ENCODE measurements around the gene TCF7. TPM values are rescaled to one million over a fixed set of nuclear protein-coding genes. Genes with fewer than 3 reads are reported as not detected.
A peak's percentile ranks its signal among the peaks of the same experiment; 100 is the strongest.

TCF7 gene
- total RNA-seq, 4 donors from 2014 or later = 0.25 to 2.1 (median 0.66) TPM

- in situ Hi-C loops (cut with MboI; ENCODE audit: low sequenced_read_pairs in 4 of 4) = loop anchor here in 1 of 4 donors (25.0 kb wide), 1 partner anchor 96 kb away; no protein-coding TSS in a partner anchor
- H3K4me3 ChIP-seq = no peak overlapping the region
- H3K9me3 ChIP-seq = no peaks in the 10 kb centered on the region
- intact Hi-C loops (cut with DNase I; ENCODE audit: low total_unique reads) = no loop called here
- H3K27ac ChIP-seq = peak overlapping the region in 2 of 4 donors; percentile 36 to 50
- ATAC-seq (no peak), DNase-seq (peak in 1 of 2 donors; percentile 10)
- H3K36me3 ChIP-seq = peaks cover 0 to 15% of the 10 kb centered on the region in 2 donors
- TF ChIP-seq CTCF (IDR thresholded peaks at IDR 0.05 in 4 of 5, conservative IDR thresholded peaks at IDR 0.05 in 1 of 5) (no peak), POLR2A (IDR thresholded peaks at IDR 0.05) (no peak)
- H3K27me3 ChIP-seq = no peaks in the 10 kb centered on the region
- peaks cover 12 to 24% of the 10 kb centered on the region in 2 donors for H3K4me1 ChIP-seq
These were observed 18.9 kb downstream of the TCF7 start for GRCh38 chr5:134133188-134133994.

GRCh38 chr5:134133995-134134541, 19.6 kb downstream of the TCF7 start:
- TF ChIP-seq CTCF (IDR thresholded peaks at IDR 0.05 in 4 of 5, conservative IDR thresholded peaks at IDR 0.05 in 1 of 5) = no peak
- no peak for TF ChIP-seq POLR2A (IDR thresholded peaks at IDR 0.05)
- ATAC-seq (no peak), DNase-seq (peak in 1 of 2 donors; percentile 13)
- H3K4me3 ChIP-seq = no peak overlapping the region
- intact Hi-C loops (cut with DNase I; ENCODE audit: low total_unique reads) (no loop called here), in situ Hi-C loops (cut with MboI; ENCODE audit: low sequenced_read_pairs in 4 of 4) (loop anchor here in 1 of 4 donors (25.0 kb wide), 1 partner anchor 97 kb away; no protein-coding TSS in a partner anchor)
- H3K9me3 ChIP-seq = no peaks in the 10 kb centered on the region
- H3K27me3 ChIP-seq = no peaks in the 10 kb centered on the region
- H3K36me3 ChIP-seq = peaks cover 0 to 15% of the 10 kb centered on the region in 2 donors
- H3K27ac ChIP-seq = peak overlapping the region in 3 of 4 donors; percentile 36 to 50 (median 47)
- peaks cover 16 to 24% of the 10 kb centered on the region in 2 donors for H3K4me1 ChIP-seq

GRCh38 chr5:134135091-134135655, 20.7 kb downstream of the TCF7 start:
- Histone ChIP-seq H3K27ac (no peak overlapping the region), H3K4me1 (peaks cover 26 to 27% of the 10 kb centered on the region in 2 donors), H3K9me3 (no peaks in the 10 kb centered on the region), H3K27me3 (no peaks in the 10 kb centered on the region), H3K4me3 (no peak overlapping the region), H3K36me3 (peaks cover 0 to 15% of the 10 kb centered on the region in 2 donors)
- TF ChIP-seq CTCF (IDR thresholded peaks at IDR 0.05 in 4 of 5, conservative IDR thresholded peaks at IDR 0.05 in 1 of 5) (no peak), POLR2A (IDR thresholded peaks at IDR 0.05) (no peak)
- ATAC-seq (no peak), DNase-seq (peak in 1 of 2 donors; percentile 4)
- intact Hi-C loops (cut with DNase I; ENCODE audit: low total_unique reads) = no loop called here
- in situ Hi-C loops (cut with MboI; ENCODE audit: low sequenced_read_pairs in 4 of 4) = loop anchor here in 1 of 4 donors (25.0 kb wide), 1 partner anchor 98 kb away; no protein-coding TSS in a partner anchor

GRCh38 chr5:134136221-134136631, 21.7 kb downstream of the TCF7 start:
- Histone ChIP-seq H3K4me1 (peaks cover 33% of the 10 kb centered on the region in 2 donors), H3K9me3 (no peaks in the 10 kb centered on the region), H3K27ac (no peak overlapping the region), H3K36me3 (peaks cover 0 to 11% of the 10 kb centered on the region in 2 donors), H3K27me3 (no peaks in the 10 kb centered on the region), H3K4me3 (no peak overlapping the region)
- ATAC-seq = no peak
- TF ChIP-seq CTCF (IDR thresholded peaks at IDR 0.05 in 4 of 5, conservative IDR thresholded peaks at IDR 0.05 in 1 of 5) (no peak), POLR2A (IDR thresholded peaks at IDR 0.05) (no peak)
- intact Hi-C loops (cut with DNase I; ENCODE audit: low total_unique reads) = no loop called here
- peak in 1 of 2 donors; percentile 12 for DNase-seq
- in situ Hi-C loops (cut with MboI; ENCODE audit: low sequenced_read_pairs in 4 of 4) = loop anchor here in 1 of 4 donors (25.0 kb wide), 1 partner anchor 99 kb away; no protein-coding TSS in a partner anchor
